ENCODE results near the gene SHOX.

Gene SHOX

DNA sequence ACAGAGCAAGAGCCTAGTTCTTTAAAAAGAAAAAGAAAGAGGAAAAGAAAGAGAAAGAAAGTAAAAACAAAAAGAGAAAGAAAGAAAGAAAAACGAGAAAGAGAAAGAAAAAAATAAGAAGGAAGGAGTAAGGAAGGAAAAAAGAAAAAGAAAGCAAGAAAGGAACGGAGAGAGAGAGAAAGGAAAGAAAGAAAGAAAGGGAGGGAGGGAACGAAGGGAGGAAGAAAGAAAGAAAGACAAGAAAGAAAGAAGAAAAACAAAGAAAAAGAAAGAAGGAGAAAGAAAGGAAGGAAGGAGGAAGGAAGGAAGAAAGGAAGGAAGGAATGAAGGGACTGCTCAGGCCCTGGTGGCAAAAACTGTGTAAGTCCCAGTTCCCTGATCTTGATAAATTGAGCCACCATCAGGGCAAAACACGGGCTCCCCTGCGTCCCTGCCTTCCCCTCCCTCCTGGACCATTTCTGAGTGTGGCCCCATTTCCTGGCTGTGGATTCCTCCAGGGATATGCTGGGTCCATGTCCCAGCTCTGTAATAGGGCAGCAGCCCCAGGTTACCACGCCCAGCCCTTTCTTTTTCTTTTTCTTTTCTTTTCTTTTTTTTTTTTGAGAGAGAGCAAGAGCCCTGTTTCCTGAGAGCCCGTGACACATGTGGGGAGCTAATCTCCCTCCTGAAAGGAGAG lies 44.8 kb downstream of the SHOX start:
- DNase-seq = no peak

DNA sequence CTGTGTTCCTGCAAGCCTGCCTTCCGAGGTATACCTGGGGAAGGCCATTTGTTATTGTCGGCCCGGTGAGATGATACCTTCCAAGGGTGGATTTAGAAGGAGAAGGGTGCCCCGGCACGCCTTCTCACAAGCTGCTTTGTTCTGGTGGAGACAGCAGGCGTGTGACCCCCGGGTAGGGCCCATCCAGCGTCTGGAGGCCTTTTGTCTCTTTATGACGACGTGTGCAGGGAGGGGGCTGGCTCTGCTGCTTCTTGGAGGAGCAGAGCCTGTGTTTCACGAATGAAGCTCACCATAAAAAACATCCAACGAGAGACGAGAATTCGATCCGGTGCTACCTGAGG lies 45.3 kb downstream of the SHOX start:
- no peak for DNase-seq

DNA sequence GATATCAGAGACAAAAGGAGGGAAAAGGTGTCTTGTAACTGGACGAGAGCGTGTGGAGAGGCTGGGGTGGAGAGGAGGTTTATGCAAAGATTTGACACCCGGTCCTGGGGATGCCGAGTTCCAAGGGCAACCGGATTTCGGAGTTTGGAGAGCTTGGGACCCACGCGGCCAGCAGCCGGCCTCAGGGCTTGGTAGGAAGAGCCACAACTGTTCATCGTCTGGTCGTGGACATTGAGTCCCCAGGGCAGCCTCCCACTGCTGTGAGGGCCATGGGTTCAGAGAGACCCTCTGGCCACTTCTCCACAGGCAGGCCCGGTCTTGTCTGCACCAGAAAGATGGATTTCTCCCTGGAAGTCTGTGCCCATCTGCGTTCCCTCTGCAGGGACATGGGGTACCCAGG lies 46.8 kb downstream of the SHOX start:
- no peak for DNase-seq

DNA sequence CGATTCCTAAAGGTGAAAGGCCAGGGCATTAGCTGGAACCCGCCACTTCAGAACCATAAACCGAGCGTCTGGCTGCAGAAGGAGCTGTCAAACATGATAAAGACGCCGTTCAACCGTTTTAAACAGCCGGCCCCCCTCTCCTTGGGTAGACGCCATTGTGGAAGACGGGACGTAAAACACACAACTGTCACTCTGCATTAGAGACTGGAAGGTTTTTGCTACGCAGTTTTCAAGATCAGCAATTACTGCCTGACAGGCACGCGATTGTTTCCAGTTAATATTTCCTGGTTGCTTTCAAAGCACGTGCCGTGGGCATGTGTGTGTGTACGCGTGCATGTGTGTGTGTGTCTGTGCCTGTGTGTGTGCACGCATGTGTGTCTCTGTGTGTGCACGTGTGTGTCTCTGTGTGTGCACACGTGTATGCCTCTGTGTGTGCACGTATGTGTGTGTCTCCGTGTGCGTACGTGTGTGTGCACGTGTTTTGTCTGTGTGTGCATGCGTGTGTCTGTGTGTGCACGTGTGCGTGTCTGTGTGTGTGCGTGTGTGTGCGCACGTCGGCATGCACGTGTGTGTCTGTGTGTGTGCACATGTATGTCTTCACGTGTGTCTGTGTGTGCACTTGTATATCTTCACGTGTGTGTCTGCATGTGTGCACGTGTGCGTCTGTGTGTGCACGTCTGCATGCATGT lies 48.8 kb downstream of the SHOX start:
- no peak for DNase-seq

DNA sequence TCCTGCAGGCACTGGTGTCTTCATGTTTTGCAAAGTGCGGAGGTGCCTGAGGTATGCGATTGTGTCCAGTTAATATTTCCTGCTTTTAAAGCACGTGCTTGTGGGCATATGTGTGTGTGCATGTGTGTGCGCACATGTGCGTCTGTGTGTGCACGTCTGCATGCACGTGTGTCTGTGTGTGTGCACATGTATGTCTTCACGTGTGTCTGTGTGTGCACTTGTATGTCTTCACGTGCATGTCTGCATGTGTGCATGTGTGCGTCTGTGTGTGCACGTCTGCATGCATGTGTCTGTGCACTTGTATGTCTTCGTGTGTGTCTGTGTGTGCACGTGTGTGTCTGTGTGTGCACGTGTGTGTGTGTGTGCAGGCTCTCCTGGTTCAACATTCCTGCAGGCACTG lies 49.5 kb downstream of the SHOX start:
- DNase-seq = no peak

DNA sequence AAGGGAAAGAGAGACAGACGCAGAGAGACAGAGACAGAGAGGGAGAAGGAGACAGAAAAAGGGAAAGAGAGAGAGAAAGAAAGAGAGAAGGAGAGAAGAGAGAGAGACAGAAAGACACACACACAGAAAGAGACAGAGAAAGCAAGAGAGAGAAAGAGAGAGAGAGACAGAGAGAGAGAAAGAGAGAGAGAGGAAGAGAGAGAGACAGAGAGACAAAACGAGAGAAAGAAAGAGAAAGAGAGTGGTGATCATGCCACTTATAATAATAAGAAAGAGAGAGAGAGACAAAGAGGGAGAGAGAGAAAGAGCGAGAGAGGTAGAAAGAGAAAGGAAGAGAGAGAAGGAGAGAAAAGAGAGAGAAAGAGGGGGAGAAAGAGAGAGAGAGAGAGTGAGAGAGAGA lies 51.4 kb downstream of the SHOX start:
- DNase-seq = no peak

DNA sequence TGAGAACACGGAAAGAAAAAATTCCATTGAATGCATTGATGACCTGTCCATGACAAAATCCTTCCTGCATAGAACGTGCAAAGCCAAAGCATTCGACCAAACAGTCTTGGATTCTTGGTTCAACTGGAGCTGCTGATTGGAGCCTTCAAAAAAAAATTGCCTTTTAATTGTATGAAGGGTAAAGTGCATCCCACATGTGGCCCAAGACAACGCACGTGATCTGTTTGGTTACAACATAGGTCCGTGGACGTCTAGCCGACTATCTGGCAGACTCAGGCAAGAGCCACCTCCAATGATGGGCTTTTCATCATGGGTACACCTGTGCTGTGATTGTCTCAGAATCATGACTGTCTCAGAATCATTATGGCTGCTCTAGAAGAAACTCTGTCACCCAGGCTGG lies 52.3 kb downstream of the SHOX start:
- no peak for DNase-seq

DNA sequence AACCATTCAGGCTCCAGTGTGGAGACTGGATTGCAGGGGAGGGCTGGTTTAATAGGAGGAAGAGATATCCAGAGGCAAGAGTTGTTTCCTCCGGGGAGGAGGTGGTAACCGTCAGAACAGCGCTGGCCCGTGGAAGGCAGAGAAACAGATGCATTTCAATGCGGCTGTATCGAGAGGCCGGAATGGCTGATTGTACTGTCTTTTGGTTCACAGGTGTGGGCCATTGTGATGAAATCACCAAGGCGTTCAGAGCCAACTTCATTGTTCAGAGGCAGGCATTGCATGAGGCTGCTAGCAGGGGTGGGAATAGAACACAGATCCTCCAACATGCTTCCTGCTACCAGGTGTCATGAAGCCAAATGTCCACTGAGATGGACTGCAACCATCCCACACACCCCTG lies 53.0 kb downstream of the SHOX start:
- no peak for DNase-seq

DNA sequence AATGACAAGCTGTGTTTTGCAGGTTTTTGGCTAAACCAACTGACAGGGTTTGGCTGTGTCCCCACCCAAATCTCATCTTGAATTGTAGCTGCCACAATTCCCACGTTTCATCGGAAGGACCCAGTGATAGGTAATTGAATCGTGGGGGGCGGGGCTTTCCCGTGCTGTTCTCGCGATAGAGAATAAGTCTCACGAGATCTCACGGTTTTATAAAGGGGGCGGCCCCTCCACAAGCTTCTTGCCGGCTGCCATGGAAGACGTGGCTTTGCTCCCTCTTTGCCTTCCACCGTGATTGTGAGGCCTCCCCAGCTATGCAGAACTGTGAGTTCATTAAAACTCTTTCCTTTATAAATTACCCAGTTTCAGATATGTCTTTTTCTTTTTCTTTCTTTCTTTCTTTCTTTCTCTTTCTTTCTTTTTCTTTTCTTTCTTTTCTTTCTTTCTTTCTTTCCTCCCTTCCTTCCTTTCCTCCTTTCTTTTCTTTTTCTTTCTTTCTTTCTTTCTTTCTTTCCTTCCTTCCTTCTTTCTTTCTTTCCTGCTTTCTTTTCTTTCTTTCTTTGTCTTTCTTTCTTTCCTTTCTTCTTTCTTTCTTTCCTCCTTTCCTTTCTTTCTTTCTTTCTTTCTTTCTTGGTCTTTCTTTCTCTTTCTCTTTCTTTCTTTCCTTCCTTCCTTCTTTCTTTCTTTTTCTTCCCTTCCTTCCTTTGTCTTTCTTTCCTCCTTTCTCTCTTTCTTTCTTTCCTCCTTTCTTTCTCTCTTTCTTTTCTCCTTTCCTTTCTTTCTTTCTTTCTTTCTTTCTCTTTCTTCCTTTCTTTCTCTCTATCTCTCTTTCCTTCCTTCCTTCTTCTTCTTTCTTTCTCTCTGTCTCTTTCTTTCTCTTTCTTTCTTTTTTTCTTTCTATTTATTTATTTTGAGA lies 54.8 kb downstream of the SHOX start:
- DNase-seq = no peak

DNA sequence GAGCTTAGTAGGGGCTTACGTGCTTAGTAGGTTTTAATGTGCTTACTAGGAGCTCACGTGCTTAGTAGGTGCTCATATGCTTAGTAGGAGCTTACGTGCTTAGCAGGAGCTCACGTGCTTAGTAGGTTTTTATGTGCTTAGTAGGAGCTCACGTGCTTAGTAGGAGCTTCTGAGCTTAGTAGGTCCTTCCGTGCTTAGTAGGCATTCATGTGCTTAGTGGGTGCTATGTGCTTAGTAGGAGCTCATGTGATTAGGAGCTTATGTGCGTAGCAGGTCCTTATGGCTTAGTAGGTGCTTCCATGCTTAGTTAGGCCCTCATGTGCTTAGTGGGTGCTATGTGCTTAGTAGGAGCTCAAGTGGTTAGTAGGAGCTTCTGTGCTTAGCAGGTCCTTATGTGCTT lies 59.4 kb downstream of the SHOX start:
- no peak for DNase-seq

DNA sequence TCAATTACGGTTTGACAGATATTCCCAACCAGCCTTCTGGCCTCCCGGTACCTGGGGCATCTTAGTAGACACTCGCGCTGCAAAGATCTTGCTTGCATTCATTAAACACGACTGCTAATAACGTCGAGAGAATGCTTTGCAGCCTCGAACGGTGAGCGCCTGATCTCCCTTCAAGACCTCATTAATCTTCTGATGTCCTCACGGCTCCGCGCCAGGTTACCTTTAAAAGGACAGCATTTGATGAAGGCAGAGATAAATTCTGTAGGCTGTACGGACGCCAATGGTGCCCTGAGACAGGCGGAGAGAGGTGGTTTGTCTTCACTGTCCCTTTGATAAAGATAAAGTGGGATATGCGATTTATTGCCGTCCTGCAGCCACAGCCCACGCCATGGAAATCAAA lies 64.2 kb downstream of the SHOX start:
- no peak for DNase-seq

DNA sequence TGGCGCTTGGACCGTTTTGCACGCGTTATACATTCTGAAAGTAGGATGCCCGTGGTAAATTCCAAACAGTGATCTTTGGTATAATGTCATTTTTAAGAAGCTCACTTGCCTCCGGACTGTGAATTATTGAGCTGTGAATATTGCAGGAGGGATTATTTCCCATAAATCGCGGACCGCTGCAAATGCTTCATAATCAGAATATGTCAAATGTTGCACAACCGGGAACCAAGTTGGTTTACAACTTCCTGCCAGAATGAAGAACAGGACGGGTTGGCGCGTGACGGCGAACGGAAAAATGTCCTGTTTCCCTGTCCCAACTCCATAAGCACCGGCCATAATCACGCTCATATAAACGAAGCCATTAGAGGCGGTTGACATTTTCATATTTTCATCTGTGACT lies 67.6 kb downstream of the SHOX start:
- DNase-seq = no peak

DNA sequence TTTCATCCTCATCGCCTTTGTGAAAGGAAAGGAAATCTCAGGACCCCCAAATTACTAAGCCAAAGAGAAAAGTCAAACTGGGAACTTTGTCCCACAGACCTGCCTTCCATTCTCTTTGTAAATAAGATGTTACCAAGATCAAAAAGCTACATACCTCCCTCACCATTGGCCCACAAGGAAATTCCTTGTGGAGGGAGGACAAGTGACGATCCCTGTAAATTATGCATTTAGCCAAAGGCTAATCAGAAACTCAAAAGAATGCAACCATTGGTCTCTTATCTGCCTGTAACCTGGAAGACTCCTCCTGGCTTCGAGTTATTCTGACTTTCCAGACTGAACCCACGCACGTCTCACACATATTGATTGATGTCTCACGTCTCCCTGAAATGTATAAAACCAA lies 70.3 kb downstream of the SHOX start:
- DNase-seq = no peak

DNA sequence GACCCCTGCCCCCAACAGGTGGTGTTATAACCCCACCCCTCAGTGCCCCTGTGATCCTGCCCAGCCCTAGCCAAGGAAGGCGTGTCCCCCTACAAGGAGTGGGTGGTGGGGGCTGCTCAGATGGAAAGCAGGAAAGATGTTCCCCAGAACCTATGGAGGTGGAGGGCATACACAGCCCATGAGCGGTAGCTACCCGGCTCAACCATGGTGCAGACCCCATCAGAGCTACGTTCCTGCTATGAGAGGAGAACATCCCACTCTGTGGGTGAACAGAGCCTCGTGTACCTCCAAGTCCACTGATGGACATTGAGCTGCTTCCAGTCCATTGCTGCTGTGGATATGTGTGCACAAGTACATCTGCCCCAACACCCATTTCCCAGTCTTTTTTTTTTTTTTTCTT lies 71.1 kb downstream of the SHOX start:
- DNase-seq = no peak

DNA sequence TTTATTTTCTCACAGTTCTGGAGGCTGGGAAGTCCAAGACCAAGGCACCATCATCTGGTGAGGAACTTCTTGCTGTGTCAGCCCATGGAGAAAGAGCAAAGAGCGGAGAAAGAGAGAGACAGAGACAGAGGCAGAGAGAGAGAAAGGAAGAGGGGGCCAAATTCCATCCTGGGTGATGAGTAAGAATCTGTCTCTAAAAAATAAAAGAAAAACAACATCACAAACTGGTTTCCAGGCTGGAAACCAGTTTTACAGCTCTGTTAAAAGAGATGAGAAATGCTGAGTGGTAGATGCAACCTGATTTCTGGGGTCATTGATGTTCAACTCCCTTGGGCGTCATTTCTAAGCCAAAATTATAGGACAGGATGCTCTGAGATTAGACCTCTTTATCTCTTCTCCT lies 72.9 kb downstream of the SHOX start:
- no peak for DNase-seq

DNA sequence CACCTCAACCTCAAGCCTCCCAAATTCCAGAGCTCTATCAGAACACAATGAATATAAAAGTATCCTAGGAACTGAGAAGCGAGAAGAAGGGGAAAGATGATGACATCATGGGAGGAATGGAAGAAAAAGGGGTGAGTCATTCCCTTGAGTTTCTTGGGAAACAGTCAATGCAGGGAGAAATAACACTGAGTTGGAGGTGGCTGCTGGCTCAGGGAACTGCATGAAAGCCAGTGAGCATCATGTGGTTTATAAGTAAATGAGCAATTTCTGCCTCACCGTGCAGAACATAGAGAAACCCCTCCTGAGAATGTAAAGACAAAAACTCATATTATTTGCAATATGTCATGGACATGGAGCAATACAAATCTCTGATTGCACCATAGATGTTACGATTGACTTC lies 73.3 kb downstream of the SHOX start:
- DNase-seq = no peak
